HL-60 (cell line): ENCODE measurements around the gene ANKDD1A.

ENCODE experiments used
- POLR2AphosphoS5 ChIP-seq: IDR thresholded peaks from 2 replicates; pipeline ENCODE4 v1.6.1; 2012; ENCODE audit warnings: low read depth
- SPI1 ChIP-seq: IDR thresholded peaks from 2 replicates; pipeline ENCODE4 v1.6.1; 2012; ENCODE audit warnings: low read depth, mild to moderate bottlenecking, borderline replicate concordance
- TF ChIP-seq, protein P1 (sequence below): IDR thresholded peaks from one replicate; pipeline ENCODE4 v1.5.1; 2011; ENCODE audit warnings: low read length, control low read depth, inconsistent platforms; ENCODE audit not compliant: insufficient read depth
- TF ChIP-seq, protein P2 (sequence below): IDR thresholded peaks from 2 replicates; pipeline ENCODE4 v1.6.1; 2012; ENCODE audit warnings: low read depth; ENCODE audit not compliant: insufficient replicate concordance

DNA sequence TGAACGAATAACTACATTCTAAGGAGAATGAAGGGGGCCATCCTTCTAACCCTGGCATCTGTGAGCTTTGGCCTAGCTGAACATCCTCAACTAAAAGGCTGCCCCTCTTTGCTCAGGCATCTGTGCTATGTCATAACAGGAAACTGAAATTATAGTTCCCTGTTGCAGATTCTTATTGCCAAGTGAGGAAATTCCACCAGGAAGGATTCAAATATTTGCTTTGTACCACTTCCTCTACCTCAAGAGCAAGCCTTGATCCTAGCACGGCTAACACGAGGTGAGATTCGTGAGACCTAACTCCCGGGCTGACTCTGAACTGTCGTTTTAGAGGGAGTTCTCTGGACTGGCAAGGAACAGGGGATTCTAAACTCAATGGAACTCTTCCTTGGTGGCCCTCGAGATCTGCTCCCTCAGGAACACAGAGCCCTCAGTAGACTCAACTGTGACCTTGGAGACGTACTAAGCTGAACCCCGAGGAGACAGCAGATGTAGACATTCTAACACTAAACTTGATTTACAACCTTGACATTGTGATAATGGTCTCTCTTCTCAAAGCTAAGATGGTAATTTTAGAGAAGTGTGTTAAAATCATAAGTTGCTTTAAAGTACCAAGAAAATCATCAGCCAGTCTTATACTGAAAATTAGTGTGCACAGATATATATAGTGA is 73.8 kb downstream of the ANKDD1A start:
- TF ChIP-seq, protein P1, sequence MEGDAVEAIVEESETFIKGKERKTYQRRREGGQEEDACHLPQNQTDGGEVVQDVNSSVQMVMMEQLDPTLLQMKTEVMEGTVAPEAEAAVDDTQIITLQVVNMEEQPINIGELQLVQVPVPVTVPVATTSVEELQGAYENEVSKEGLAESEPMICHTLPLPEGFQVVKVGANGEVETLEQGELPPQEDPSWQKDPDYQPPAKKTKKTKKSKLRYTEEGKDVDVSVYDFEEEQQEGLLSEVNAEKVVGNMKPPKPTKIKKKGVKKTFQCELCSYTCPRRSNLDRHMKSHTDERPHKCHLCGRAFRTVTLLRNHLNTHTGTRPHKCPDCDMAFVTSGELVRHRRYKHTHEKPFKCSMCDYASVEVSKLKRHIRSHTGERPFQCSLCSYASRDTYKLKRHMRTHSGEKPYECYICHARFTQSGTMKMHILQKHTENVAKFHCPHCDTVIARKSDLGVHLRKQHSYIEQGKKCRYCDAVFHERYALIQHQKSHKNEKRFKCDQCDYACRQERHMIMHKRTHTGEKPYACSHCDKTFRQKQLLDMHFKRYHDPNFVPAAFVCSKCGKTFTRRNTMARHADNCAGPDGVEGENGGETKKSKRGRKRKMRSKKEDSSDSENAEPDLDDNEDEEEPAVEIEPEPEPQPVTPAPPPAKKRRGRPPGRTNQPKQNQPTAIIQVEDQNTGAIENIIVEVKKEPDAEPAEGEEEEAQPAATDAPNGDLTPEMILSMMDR, result no peak
- TF ChIP-seq, protein P2, sequence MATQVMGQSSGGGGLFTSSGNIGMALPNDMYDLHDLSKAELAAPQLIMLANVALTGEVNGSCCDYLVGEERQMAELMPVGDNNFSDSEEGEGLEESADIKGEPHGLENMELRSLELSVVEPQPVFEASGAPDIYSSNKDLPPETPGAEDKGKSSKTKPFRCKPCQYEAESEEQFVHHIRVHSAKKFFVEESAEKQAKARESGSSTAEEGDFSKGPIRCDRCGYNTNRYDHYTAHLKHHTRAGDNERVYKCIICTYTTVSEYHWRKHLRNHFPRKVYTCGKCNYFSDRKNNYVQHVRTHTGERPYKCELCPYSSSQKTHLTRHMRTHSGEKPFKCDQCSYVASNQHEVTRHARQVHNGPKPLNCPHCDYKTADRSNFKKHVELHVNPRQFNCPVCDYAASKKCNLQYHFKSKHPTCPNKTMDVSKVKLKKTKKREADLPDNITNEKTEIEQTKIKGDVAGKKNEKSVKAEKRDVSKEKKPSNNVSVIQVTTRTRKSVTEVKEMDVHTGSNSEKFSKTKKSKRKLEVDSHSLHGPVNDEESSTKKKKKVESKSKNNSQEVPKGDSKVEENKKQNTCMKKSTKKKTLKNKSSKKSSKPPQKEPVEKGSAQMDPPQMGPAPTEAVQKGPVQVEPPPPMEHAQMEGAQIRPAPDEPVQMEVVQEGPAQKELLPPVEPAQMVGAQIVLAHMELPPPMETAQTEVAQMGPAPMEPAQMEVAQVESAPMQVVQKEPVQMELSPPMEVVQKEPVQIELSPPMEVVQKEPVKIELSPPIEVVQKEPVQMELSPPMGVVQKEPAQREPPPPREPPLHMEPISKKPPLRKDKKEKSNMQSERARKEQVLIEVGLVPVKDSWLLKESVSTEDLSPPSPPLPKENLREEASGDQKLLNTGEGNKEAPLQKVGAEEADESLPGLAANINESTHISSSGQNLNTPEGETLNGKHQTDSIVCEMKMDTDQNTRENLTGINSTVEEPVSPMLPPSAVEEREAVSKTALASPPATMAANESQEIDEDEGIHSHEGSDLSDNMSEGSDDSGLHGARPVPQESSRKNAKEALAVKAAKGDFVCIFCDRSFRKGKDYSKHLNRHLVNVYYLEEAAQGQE, result no peak
- TF ChIP-seq SPI1, result peak; percentile 69; the same call in 1 of the 2 replicates
- no peak for TF ChIP-seq POLR2AphosphoS5
